Measurements from ENCODE around the gene SH2D7.

GRCh38 chr15:78129751-78130287, 37.5 kb downstream of the SH2D7 start:
- TF ChIP-seq REST (IDR thresholded peaks at IDR 0.05; ENCODE audit: borderline replicate concordance) (no peak), CTCF (IDR thresholded peaks at IDR 0.05; ENCODE audit: poor library complexity, severe bottlenecking) (no peak), EZH2 (IDR thresholded peaks at IDR 0.05; ENCODE audit: borderline replicate concordance, insufficient read depth, low read length, poor library complexity, severe bottlenecking) (no peak), EP300 (conservative IDR thresholded peaks at IDR 0.05; ENCODE audit: poor library complexity, severe bottlenecking) (no peak), POLR2AphosphoS5 (IDR thresholded peaks at IDR 0.05) (no peak)

Measured in neural cell (in vitro differentiated cells).